ENCODE data around the gene SLC26A9. TPM values are rescaled to one million over a fixed set of nuclear protein-coding genes. Genes with fewer than 3 reads are reported as not detected.

The SLC26A9 gene
- polyA plus RNA-seq, 1 experiment = not detected

- ChIA-PET POLR2A (interaction anchor here (0.5 to 1.0 kb wide), 3 partner anchors 58 to 129 kb away, joined by 3 to 6 read pairs (median 3); no protein-coding TSS in a partner anchor), CTCF (interaction anchor here (0.6 to 12.7 kb wide), 57 partner anchors 9 to 389 kb away, joined by 3 to 514 read pairs (median 5); partner anchors contain the start of genes RAB29, RAB7B and SLC26A9)
- H3K27me3 ChIP-seq (ENCODE audit: control insufficient read depth, insufficient read depth, low read length) = no peaks in the 10 kb centered on the region
- DNase-seq (ENCODE audit: low read depth) = no peak
- TF ChIP-seq CTCF (IDR thresholded peaks at IDR 0.05; ENCODE audit: insufficient read depth, low read depth, low read length) = peak; percentile 96
- H3K4me3 ChIP-seq (ENCODE audit: low read depth, low read length) = no peak overlapping the region
- H3K36me3 ChIP-seq (ENCODE audit: control insufficient read depth, insufficient read depth, low read length) = no peaks in the 10 kb centered on the region
These were observed 34.3 kb upstream of the SLC26A9 start for GRCh38 chr1:205977402-205978014.

GRCh38 chr1:205976708-205977401 is 33.6 kb upstream of the SLC26A9 start:
- TF ChIP-seq CTCF (IDR thresholded peaks at IDR 0.05; ENCODE audit: insufficient read depth, low read depth, low read length) = peak; percentile 26
- no peak for DNase-seq (ENCODE audit: low read depth)
- H3K27me3 ChIP-seq (ENCODE audit: control insufficient read depth, insufficient read depth, low read length) = no peaks in the 10 kb centered on the region
- no peak overlapping the region for H3K4me3 ChIP-seq (ENCODE audit: low read depth, low read length)
- CTCF ChIA-PET = interaction anchor here (0.6 to 12.7 kb wide), 53 partner anchors 10 to 388 kb away, joined by 3 to 514 read pairs (median 5); partner anchors contain the start of genes RAB29, RAB7B and SLC26A9
- no peaks in the 10 kb centered on the region for H3K36me3 ChIP-seq (ENCODE audit: control insufficient read depth, insufficient read depth, low read length)
- POLR2A ChIA-PET = interaction anchor here (0.6 to 1.0 kb wide), 3 partner anchors 58 to 188 kb away, joined by 3 to 7 read pairs (median 6); no protein-coding TSS in a partner anchor

GRCh38 chr1:205976036-205976435 is 32.8 kb upstream of the SLC26A9 start:
- no peak for DNase-seq (ENCODE audit: low read depth)
- ChIA-PET POLR2A (no interaction called here), CTCF (interaction anchor here (1.1 to 12.7 kb wide), 10 partner anchors 12 to 318 kb away, joined by 3 to 514 read pairs (median 52); partner anchors contain the start of gene SLC26A9)
- H3K4me3 ChIP-seq (ENCODE audit: low read depth, low read length) = no peak overlapping the region
- no peak for TF ChIP-seq CTCF (IDR thresholded peaks at IDR 0.05; ENCODE audit: insufficient read depth, low read depth, low read length)
- no peaks in the 10 kb centered on the region for H3K27me3 ChIP-seq (ENCODE audit: control insufficient read depth, insufficient read depth, low read length)
- no peaks in the 10 kb centered on the region for H3K36me3 ChIP-seq (ENCODE audit: control insufficient read depth, insufficient read depth, low read length)

- H3K4me3 ChIP-seq (ENCODE audit: low read depth, low read length) = no peak overlapping the region
- no peaks in the 10 kb centered on the region for H3K36me3 ChIP-seq (ENCODE audit: control insufficient read depth, insufficient read depth, low read length)
- no peak for DNase-seq (ENCODE audit: low read depth)
- CTCF ChIA-PET = interaction anchor here (2.6 to 11.2 kb wide), 2 partner anchors 25 to 58 kb away, joined by 12 to 514 read pairs; no protein-coding TSS in a partner anchor
- no peak for TF ChIP-seq CTCF (IDR thresholded peaks at IDR 0.05; ENCODE audit: insufficient read depth, low read depth, low read length)
- POLR2A ChIA-PET = no interaction called here
- H3K27me3 ChIP-seq (ENCODE audit: control insufficient read depth, insufficient read depth, low read length) = no peaks in the 10 kb centered on the region
These were observed 32.2 kb upstream of the SLC26A9 start for GRCh38 chr1:205975387-205975998.

- H3K36me3 ChIP-seq (ENCODE audit: control insufficient read depth, insufficient read depth, low read length) = no peaks in the 10 kb centered on the region
- no peak overlapping the region for H3K4me3 ChIP-seq (ENCODE audit: low read depth, low read length)
- ChIA-PET POLR2A (no interaction called here), CTCF (no interaction called here)
- no peak for DNase-seq (ENCODE audit: low read depth)
- no peak for TF ChIP-seq CTCF (IDR thresholded peaks at IDR 0.05; ENCODE audit: insufficient read depth, low read depth, low read length)
- no peaks in the 10 kb centered on the region for H3K27me3 ChIP-seq (ENCODE audit: control insufficient read depth, insufficient read depth, low read length)
These were observed 31.5 kb upstream of the SLC26A9 start for GRCh38 chr1:205974712-205975111.

All from BJ (cell line).